HEK293 (cell line): ENCODE results near the gene BAD.

ENCODE experiments used
- EGR2 ChIP-seq: fragments of 450-650 bp; formaldehyde crosslinking; IDR thresholded peaks from 2 replicates; pipeline ENCODE4 v1.5.1; 2016; ENCODE audit warnings: low read depth, missing biosample characterization, missing genetic modification characterization
- KLF8 ChIP-seq: fragments of 450-650 bp; formaldehyde crosslinking; IDR thresholded peaks from 2 replicates; pipeline ENCODE4 v1.5.1; 2016; ENCODE audit warnings: missing biosample characterization, missing genetic modification characterization
- ZNF133 ChIP-seq: fragments of 450-650 bp; formaldehyde crosslinking; IDR thresholded peaks from 2 replicates; pipeline ENCODE4 v1.5.1; 2016; ENCODE audit warnings: missing biosample characterization, missing genetic modification characterization
- ZNF175 ChIP-seq: fragments of 450-650 bp; formaldehyde crosslinking; IDR thresholded peaks from 2 replicates; pipeline ENCODE4 v1.5.1; 2016; ENCODE audit warnings: missing biosample characterization, missing genetic modification characterization
- ZNF24 ChIP-seq: fragments of 450-650 bp; formaldehyde crosslinking; IDR thresholded peaks from 2 replicates; pipeline ENCODE4 v1.5.1; 2016; ENCODE audit warnings: missing biosample characterization, missing genetic modification characterization
- ZNF423 ChIP-seq: fragments of 450-650 bp; formaldehyde crosslinking; IDR thresholded peaks from 2 replicates; pipeline ENCODE4 v1.5.1; 2016; ENCODE audit warnings: missing biosample characterization, missing genetic modification characterization
- ZNF549 ChIP-seq: fragments of 450-650 bp; IDR thresholded peaks from 2 replicates; pipeline ENCODE4 v1.5.1; 2018; ENCODE audit warnings: missing biosample characterization, missing genetic modification characterization, mild to moderate bottlenecking, inconsistent platforms, moderate library complexity
- ZNF792 ChIP-seq: fragments of 450-650 bp; formaldehyde crosslinking; IDR thresholded peaks from 2 replicates; pipeline ENCODE4 v1.5.1; 2016; ENCODE audit warnings: missing biosample characterization, missing genetic modification characterization
- ZXDB ChIP-seq: fragments of 450-650 bp; formaldehyde crosslinking; IDR thresholded peaks from 2 replicates; pipeline ENCODE4 v1.5.1; 2016; ENCODE audit warnings: missing biosample characterization, missing genetic modification characterization
- TF ChIP-seq, protein P1 (sequence below): fragments of 450-650 bp; formaldehyde crosslinking; IDR thresholded peaks from 2 replicates; pipeline ENCODE4 v1.5.1; 2017; ENCODE audit warnings: missing biosample characterization, missing genetic modification characterization
- TF ChIP-seq, protein P2 (sequence below): fragments of 450-650 bp; formaldehyde crosslinking; IDR thresholded peaks from 2 replicates; pipeline ENCODE4 v1.5.1; 2016; ENCODE audit warnings: missing biosample characterization, missing genetic modification characterization

DNA sequence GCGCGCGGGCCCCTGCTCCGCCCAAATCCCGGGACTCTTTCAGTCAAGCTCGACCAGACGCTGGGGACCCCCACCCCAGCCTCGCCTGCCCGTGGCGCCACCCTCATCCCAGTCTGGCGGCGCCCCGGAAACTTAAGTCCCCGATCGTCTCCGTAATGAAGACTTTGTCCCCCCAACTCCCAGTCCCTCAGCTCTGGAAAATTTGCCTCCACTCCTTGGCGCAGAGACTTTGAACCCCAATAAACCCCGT lies 32.8 kb downstream of the BAD start:
- TF ChIP-seq, protein P1, sequence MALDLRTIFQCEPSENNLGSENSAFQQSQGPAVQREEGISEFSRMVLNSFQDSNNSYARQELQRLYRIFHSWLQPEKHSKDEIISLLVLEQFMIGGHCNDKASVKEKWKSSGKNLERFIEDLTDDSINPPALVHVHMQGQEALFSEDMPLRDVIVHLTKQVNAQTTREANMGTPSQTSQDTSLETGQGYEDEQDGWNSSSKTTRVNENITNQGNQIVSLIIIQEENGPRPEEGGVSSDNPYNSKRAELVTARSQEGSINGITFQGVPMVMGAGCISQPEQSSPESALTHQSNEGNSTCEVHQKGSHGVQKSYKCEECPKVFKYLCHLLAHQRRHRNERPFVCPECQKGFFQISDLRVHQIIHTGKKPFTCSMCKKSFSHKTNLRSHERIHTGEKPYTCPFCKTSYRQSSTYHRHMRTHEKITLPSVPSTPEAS = no peak
- TF ChIP-seq, protein P2, sequence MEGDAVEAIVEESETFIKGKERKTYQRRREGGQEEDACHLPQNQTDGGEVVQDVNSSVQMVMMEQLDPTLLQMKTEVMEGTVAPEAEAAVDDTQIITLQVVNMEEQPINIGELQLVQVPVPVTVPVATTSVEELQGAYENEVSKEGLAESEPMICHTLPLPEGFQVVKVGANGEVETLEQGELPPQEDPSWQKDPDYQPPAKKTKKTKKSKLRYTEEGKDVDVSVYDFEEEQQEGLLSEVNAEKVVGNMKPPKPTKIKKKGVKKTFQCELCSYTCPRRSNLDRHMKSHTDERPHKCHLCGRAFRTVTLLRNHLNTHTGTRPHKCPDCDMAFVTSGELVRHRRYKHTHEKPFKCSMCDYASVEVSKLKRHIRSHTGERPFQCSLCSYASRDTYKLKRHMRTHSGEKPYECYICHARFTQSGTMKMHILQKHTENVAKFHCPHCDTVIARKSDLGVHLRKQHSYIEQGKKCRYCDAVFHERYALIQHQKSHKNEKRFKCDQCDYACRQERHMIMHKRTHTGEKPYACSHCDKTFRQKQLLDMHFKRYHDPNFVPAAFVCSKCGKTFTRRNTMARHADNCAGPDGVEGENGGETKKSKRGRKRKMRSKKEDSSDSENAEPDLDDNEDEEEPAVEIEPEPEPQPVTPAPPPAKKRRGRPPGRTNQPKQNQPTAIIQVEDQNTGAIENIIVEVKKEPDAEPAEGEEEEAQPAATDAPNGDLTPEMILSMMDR = no peak
- TF ChIP-seq ZNF175 (tag by site-specific recombination) = no peak
- TF ChIP-seq EGR2 = no peak
- TF ChIP-seq ZNF792 (tag by site-specific recombination) = no peak
- no peak for TF ChIP-seq ZNF423
- no peak for TF ChIP-seq ZXDB (tag by site-specific recombination)
- no peak for TF ChIP-seq ZNF133
- no peak for TF ChIP-seq KLF8 (tag by site-specific recombination)
- no peak for TF ChIP-seq ZNF24 (tag by site-specific recombination)
- no peak for TF ChIP-seq ZNF549
